NCI-H748 (cell line): Measurements from ENCODE around the gene PLCH1.

Source experiments
- DNase-seq: peaks from one replicate; lab custom pipeline; 2025; ENCODE audit not compliant: unreplicated experiment; lab: John Stamatoyannopoulos, UW

PLCH1 gene, protein sequence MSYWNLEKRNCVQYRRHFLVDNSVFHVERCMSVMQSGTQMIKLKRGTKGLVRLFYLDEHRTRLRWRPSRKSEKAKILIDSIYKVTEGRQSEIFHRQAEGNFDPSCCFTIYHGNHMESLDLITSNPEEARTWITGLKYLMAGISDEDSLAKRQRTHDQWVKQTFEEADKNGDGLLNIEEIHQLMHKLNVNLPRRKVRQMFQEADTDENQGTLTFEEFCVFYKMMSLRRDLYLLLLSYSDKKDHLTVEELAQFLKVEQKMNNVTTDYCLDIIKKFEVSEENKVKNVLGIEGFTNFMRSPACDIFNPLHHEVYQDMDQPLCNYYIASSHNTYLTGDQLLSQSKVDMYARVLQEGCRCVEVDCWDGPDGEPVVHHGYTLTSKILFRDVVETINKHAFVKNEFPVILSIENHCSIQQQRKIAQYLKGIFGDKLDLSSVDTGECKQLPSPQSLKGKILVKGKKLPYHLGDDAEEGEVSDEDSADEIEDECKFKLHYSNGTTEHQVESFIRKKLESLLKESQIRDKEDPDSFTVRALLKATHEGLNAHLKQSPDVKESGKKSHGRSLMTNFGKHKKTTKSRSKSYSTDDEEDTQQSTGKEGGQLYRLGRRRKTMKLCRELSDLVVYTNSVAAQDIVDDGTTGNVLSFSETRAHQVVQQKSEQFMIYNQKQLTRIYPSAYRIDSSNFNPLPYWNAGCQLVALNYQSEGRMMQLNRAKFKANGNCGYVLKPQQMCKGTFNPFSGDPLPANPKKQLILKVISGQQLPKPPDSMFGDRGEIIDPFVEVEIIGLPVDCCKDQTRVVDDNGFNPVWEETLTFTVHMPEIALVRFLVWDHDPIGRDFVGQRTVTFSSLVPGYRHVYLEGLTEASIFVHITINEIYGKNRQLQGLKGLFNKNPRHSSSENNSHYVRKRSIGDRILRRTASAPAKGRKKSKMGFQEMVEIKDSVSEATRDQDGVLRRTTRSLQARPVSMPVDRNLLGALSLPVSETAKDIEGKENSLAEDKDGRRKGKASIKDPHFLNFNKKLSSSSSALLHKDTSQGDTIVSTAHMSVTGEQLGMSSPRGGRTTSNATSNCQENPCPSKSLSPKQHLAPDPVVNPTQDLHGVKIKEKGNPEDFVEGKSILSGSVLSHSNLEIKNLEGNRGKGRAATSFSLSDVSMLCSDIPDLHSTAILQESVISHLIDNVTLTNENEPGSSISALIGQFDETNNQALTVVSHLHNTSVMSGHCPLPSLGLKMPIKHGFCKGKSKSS (N-terminal part only)

GRCh38 chr3:155744626-155745324 is at the start of gene PLCH1:
TSS of gene PLCH1 (minus strand) at chr3:155745071. CDS start at chr3:155704224, 40,847 bp downstream.
- DNase-seq, result no peak

- no peak for DNase-seq
These were observed 47.7 kb upstream of the PLCH1 start for GRCh38 chr3:155792532-155792931.

DNA sequence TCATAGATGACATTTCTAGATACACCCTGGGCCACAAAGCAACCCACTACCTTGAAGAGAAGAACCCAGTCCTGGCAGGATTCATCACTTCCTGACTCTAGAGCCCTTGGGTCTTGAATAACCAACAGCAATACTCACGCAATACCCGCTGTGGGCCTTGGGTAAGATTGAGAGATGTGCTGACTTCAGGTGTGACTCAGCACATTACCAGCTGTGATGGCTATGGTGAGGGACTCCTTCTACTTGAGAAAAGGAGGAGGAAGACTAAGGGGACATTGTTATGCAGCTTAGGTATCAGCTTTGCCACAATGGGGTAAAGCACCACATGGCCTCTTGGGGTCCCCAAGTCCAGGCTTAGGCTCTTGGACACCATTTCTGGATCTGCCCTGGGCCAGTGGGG is 46.3 kb upstream of the PLCH1 start:
- DNase-seq, result no peak

GRCh38 chr3:155790272-155790925 is 45.5 kb upstream of the PLCH1 start:
- no peak for DNase-seq

DNA sequence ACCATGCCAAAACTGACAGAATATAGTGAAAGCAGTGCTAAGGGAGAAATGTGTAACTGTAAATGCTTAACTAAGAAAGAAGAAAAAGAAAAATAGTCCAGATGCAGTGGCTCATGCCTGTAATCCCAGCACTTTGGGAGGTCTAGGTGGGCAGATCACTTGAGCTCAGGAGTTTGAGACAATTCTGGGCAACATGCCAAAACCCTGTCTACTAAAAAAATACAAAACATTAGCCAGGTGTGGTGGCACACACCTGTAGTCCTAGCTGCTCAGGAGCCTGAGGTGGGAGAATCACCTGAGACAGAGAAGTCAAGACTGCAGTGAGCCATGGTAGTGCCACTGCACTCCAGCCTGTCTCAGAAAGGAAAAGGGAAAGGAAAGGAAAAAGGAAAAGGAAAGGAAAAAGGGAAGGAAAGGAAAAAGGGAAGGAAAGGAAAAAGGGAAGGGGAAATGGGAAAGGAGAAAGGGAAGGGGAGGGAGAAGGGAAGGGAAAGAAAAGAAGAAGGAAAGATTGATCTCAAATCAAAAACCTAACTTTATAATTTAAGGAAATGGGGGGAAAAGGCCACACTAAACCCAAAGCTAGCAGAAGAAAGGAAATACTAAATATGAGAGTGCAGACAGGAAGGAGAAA is 40.9 kb upstream of the PLCH1 start:
- peak; percentile 29 for DNase-seq

- DNase-seq, result no peak
These were observed 37.6 kb upstream of the PLCH1 start for GRCh38 chr3:155782390-155782953.

DNA sequence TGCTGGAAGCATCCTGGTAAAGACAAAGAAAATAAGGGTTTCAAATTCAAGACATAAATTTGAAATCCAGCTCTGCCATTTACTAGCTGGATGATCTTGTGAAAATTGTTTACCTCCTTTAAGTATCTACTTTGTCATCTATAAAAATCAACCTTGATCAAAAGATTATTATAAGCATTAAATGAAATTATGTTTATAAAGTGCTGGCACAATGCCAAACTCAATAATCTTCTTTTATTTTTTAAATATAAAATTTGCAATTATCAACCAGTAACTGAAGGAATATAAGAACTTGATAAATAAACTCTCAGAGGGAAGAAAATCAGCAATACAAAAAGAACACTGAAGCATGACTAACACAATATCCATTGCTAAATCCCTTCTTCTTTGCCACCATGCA is 35.4 kb upstream of the PLCH1 start:
- DNase-seq, result no peak

GRCh38 chr3:155778462-155778861 is 33.6 kb upstream of the PLCH1 start:
- no peak for DNase-seq

GRCh38 chr3:155772801-155773200 is 27.9 kb upstream of the PLCH1 start:
- no peak for DNase-seq

DNA sequence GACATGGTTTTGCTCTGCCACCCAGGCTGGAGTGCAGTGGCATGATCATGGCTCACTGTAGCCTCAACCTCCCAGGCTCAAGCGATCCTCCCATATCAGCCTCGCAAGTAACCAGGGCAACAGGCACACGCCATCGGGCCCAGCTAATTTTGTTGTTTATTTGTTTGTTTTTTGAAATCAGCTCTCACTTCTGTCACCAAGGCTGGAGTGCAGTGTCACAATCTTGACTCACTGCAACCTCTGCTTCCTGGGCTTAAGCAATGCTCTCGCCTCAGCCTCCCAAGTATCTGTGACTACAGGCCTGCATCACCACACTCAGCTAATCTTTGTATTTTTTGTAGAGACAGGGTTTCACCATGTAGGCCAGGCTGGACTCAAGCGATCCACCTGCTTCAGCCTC is 26.3 kb upstream of the PLCH1 start:
- no peak for DNase-seq

- DNase-seq, result no peak
These were observed 21.3 kb upstream of the PLCH1 start for GRCh38 chr3:155766206-155766605.

DNA sequence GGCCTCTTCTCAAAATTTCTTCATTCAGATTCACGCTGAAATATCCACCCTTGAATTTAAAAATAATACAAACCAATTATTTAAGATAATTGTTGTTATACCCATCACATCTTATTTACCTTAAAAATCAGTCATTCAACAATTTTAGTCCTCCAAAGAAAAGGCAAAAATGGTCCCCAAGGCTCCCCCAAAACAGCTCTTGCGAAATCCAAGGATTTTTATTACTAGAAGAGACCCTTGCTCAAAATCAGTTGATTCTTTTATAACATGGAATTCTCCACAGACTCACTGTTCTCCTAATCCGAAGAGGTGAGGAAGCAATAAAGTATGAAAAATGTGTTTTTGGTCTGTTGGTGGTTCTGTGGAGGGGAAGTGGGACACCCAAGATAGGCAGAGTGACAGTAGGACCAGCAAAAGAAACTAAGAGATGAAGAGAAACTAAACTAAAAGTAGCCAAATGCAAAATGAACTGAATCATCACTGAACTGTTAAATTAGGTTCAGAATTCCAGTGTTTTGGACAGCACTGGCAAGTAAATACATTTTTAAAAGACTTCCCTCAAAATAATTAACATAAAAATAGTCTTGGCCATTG is 19.1 kb upstream of the PLCH1 start:
- no peak for DNase-seq

GRCh38 chr3:155760653-155761052 is 15.8 kb upstream of the PLCH1 start:
- no peak for DNase-seq

DNA sequence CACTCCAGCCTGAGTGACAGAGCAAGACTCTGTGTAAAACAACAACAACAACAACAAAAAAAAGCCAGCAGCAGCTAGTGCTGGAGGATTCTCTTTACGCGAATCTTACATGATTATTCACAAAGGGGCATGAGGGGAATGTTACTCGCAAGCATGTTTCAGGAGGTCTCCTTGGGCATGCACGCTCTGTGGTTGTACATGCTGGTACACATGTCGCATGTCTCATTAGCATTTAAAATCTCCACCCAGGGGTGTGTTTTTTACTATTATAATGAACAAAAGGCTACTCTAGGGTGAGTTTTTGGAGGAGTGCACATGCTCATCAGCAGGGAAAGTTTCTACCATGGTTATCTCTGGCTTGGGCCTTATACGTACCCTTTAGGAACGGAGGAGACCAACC is 12.7 kb upstream of the PLCH1 start:
- no peak for DNase-seq

GRCh38 chr3:155753038-155753639 is 8.3 kb upstream of the PLCH1 start:
- peak; percentile 26 for DNase-seq

GRCh38 chr3:155748611-155749365 is 3.9 kb upstream of the PLCH1 start:
- no peak for DNase-seq

- no peak for DNase-seq
These were observed 3.0 kb upstream of the PLCH1 start for GRCh38 chr3:155747946-155748290.
